GM06990 (cell line): ENCODE results near the gene KANK4.

Source experiments
- DNase-seq: peaks from one replicate; pipeline ENCODE4 v3.0.0-alpha.2; 2011; ENCODE audit not compliant: insufficient read length; ENCODE audit errors: extremely low read depth
- H3K27me3 ChIP-seq: replicated peaks from 2 replicates; pipeline ENCODE4 v1.6.0; 2011; ENCODE audit warnings: low read length; ENCODE audit not compliant: control insufficient read depth, insufficient read depth
- H3K36me3 ChIP-seq: 2 replicates; pipeline ENCODE4 v1.5.1; 2011; ENCODE audit warnings: low read length; ENCODE audit not compliant: control insufficient read depth, insufficient read depth
- H3K4me3 ChIP-seq: replicated peaks from 2 replicates; pipeline ENCODE4 v1.5.1; 2011; ENCODE audit warnings: low read depth, mild to moderate bottlenecking, control low read depth, low read length
- CTCF ChIP-seq: IDR thresholded peaks from 2 replicates; pipeline ENCODE4 v1.5.1; 2011; ENCODE audit warnings: low read length, control low read depth, mild to moderate bottlenecking, inconsistent platforms; ENCODE audit not compliant: insufficient read depth, poor library complexity, severe bottlenecking

The KANK4 gene

GRCh38 chr1:62318756-62319544 is at the start of gene KANK4:
Gene KANK4 (minus strand): TSS chr1:62319434. CDS start chr1:62281564, 37,870 bp downstream.
- Histone ChIP-seq H3K27me3 (no peaks in the 10 kb centered on the region; the same call in 1 of the 2 replicates), H3K4me3 (no peak within 1 kb of the TSS), H3K36me3 (no peaks in the 10 kb centered on the region)
- no peak for DNase-seq
- no peak for TF ChIP-seq CTCF

- DNase-seq, result no peak
- Histone ChIP-seq H3K36me3 (no peaks in the 10 kb centered on the region), H3K27me3 (no peaks in the 10 kb centered on the region), H3K4me3 (no peak overlapping the region)
- TF ChIP-seq CTCF, result no peak
Measured at GRCh38 chr1:62368989-62369388, 49.8 kb upstream of the KANK4 start.

- H3K36me3 ChIP-seq, result no peaks in the 10 kb centered on the region
- DNase-seq, result no peak
- no peaks in the 10 kb centered on the region for H3K27me3 ChIP-seq
- no peak for TF ChIP-seq CTCF
- H3K4me3 ChIP-seq, result no peak overlapping the region
Measured at GRCh38 chr1:62367005-62367557, 47.8 kb upstream of the KANK4 start.

- no peak for DNase-seq
- no peak for TF ChIP-seq CTCF
- Histone ChIP-seq H3K27me3 (no peaks in the 10 kb centered on the region), H3K4me3 (no peak overlapping the region), H3K36me3 (no peaks in the 10 kb centered on the region)
Measured at GRCh38 chr1:62364721-62365120, 45.5 kb upstream of the KANK4 start.

GRCh38 chr1:62362926-62363325 is 43.7 kb upstream of the KANK4 start:
- no peak overlapping the region for H3K4me3 ChIP-seq
- H3K36me3 ChIP-seq, result no peaks in the 10 kb centered on the region
- DNase-seq, result no peak
- no peak for TF ChIP-seq CTCF
- H3K27me3 ChIP-seq, result no peaks in the 10 kb centered on the region
